Right lobe of liver (tissue), 4 donors: Measurements from ENCODE around the gene FBXO21.

Experiments used
- CTCF ChIP-seq, 4 donors: fragments of 200-600 bp in 3 of 4; fragments of 450-650 bp in 1 of 4; IDR thresholded peaks; one replicate each; pipeline versions ENCODE4 v1.5.1 to v1.8.0; 2016 to 2022; ENCODE audit warnings: antibody characterized with exemption in 4 of 4, mild to moderate bottlenecking in 2 of 4
- POLR2A ChIP-seq: fragments of 450-650 bp; IDR thresholded peaks from one replicate; pipeline ENCODE4 v1.6.1; 2017; ENCODE audit warnings: antibody characterized with exemption, mild to moderate bottlenecking
- donor health status: DM: no; HTN: no; CAD: no.
- donor health status: DM: no; HTN: no; CAD: no.
- donor health status: DM: no; HTN: yes; CAD: no.

GRCh38 chr12:117109943-117110635, 80.2 kb downstream of the FBXO21 start:
- TF ChIP-seq CTCF (IDR thresholded peaks at IDR 0.05) (no peak), POLR2A (no peak)
